Femur (tissue), 1 donor: ENCODE measurements around the gene RNF182.
"Not testable (repeated sequence)": the region's sequence is repeated elsewhere in the genome, so short reads cannot be mapped to it uniquely, and the experiment has no call there.

Source experiments
- DNase-seq: peaks from one replicate; pipeline ENCODE4 v3.0.0-alpha.2; 2017

RNF182 gene

DNA sequence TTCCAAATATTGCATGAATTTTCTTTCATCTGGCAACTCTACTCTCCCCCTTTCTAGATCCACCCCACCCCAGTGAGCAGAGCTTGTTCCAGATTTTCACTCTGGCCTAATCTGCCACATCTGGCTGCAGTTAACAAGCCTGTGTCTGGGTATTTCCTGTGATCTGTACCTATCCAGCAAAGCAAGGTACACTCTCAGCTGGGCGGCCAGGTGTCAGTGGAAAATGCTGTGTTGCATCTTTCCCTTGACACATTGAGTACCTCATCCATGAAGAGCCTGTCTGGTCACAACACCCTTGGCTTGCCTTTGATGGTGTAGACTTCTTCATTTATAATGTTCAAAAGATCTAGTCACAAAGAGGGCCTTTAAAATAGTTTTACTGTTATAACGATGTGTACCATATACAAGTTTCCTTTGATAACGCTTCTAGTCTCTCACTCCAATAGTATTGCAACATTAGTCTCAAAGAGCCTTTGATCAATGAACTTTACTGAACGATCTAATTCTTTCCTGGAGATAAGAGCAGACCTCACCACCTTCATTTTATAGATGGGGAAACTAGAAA is 6.0 kb upstream of the RNF182 start:
- DNase-seq: no peak

DNA sequence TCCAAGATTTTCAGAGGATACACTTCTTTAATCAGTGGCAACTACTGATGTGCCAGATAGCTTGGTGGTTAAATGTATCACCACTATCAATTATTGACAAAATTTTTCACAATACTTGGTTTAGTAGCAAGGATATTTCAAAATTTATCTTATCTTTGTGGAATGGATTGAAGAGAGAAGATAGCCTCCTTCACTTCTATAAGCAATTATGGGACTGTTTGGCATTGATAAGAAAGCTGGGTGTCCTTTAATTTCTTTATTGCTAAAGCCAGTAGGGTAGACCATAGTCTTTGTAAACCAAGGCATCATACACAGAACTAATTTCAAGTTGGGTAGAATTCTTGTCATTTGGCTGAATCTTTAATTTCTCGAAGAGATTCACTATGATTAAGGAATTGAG is 4.9 kb upstream of the RNF182 start:
- DNase-seq: no peak

DNA sequence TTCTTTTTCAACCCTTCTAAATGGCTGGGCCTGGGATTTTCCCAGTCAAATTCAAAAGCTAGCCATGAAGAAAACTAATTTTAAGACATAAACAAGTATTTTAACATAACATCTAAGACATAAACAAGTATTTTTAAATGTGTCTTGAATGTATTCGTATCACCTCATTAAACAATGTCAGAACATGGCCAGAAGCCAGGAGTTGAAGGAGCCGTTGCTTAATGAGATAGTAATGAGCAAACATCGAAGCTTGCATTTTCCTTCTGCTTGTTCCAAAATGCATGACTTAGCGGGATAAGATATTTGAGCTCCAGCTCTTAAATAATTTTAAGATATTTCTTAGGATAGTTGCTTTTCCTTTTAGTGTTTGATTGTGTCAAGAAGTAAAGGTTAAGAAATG is 4.2 kb upstream of the RNF182 start:
- no peak for DNase-seq

- no peak for DNase-seq
Observed at GRCh38 chr6:13922750-13923149, 2.0 kb upstream of the RNF182 start.

GRCh38 chr6:13923527-13924145 is 1.1 kb upstream of the RNF182 start:
- no peak for DNase-seq

GRCh38 chr6:13924146-13924948 is 405 bp upstream of the RNF182 start:
- DNase-seq: peak; percentile 77

DNA sequence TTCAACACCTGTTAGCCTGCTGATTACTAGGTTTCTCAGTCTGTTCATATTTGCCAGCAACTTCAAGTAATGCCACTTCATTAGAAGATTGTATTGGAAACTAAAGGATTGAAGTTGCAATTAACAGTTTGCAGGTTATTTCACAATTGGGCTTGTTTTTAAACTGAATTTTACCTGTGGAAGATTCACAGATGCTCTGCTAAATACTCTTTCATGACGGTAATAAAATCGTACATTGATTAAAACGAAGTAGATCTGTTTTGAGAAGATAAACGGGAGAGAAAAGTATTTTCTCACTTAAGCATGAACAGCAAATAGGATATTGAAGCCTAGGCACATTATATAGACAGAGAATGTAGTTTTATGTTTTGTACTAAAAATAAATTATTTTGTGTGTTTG is 1.6 kb downstream of the RNF182 start:
- DNase-seq: no peak

DNA sequence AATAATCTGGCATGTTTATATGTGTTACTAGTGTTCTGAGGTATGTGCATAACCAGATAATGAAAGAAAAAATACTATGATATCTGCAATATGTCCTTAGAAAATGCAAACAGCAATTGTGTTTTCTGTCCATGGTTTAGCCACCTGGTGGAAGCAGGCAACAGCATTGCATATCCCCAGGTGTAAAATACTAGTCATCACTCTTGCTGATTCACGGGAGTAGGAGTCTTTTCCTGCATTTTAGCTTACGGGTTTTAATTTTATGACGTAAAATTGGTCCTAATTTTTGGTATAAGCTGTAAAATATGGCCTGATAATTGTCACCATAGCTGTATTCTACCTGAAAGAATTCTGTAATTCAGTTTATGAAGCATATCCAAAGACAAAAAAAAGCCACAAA is 2.5 kb downstream of the RNF182 start:
- no peak for DNase-seq

GRCh38 chr6:13929196-13929595 is 4.4 kb downstream of the RNF182 start:
- DNase-seq: no peak

GRCh38 chr6:13931797-13932402 is 7.1 kb downstream of the RNF182 start:
- DNase-seq: no peak

- no peak for DNase-seq
Observed at GRCh38 chr6:13932785-13933184, 8.0 kb downstream of the RNF182 start.

DNA sequence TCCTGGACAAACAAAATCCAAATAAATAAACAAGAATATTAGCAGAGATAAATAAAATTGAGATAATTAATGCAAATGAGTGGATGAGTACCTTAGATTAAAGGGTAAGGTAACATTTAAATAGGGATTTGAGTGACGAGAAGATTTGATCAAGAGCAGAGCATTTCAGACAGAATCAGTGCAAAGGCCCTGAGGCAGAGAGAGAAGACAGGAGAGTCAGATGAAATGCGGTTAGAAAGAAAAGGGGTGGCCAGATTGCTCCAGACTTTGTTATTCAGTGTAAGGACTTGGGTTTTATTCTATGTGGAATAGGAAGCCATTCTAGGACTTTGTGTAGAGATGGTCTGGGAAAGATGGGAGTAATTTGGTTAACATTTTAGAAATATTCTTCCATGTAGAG is 10.0 kb downstream of the RNF182 start:
- DNase-seq: no peak

DNA sequence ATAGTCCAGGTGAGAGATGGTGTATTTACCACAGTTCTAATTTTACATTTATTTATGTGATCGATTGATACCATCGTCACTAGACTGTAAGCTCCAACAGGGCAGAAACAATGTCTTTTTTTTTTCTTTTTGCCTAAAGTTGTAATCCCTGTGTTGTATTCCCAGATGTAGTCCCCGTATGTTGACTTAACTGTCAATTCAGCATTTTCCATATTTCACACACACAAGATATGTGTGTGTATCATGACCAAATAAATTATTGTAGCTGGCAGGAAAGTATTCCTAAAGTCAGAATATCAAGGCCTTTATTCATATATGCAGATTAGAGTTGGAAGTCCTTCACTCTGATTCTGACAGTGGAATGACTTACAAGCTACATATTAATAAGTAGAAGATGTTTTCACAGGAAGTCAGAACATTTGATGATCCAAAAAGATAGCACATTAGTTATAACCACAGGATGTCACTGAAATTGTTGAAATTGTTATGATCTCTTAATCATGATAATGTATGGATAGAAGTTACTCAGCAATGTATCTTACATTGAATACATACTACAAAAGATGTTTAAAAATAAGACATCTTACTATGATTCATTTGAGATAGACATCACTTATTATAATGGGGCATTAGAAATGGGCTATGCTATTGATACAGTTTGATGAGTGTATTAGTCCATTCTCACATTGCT is 10.6 kb downstream of the RNF182 start:
- no peak for DNase-seq

DNA sequence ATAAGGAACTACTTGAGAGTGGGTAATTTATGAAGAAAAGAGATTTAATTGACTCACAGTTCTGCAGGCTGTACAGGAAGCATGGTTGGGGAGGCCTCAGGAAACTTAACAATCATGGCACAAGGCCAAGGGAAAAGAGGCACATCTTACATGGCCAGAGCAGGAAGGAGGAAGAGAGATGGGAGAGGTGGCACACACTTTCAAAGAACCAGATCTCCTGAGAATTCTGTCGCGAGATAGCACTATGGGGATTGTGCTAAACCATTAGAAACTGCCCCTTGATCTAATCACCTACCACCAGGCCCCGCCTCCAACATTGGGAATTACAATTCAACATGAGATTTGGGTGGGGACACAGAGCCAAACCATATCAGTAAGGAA is 11.1 kb downstream of the RNF182 start:
- not testable (repeated sequence) for DNase-seq

- DNase-seq: no peak
Observed at GRCh38 chr6:13941902-13942301, 17.1 kb downstream of the RNF182 start.

- DNase-seq: no peak
Observed at GRCh38 chr6:13943943-13944342, 19.2 kb downstream of the RNF182 start.

- no peak for DNase-seq
Observed at GRCh38 chr6:13946506-13946905, 21.8 kb downstream of the RNF182 start.

DNA sequence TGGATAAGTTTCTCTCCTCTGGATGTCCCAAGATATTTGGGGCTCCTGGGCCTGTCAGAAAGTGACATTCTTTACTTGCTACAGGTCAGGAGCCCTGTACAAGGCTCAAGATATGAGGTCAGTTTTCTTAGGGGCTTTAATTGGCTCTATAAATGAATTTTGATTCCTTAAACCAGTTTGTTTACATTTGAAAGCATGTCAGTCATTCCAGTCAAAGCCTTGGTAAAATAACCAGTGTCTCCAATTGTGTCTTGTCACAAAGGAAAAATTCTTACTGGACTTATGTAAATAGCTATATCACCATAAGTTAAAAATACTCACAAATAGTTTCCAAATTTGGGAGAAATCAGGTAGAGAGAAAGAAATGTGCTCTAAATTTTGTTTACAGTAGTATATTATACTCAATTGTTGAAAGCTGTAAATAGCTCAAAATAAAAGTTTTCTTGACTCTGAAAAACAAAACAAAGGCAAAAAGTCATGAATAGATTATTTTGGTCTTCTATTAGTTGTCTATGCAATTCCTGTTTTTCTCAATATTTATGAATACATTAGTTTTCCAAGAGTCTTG is 22.9 kb downstream of the RNF182 start:
- no peak for DNase-seq

- no peak for DNase-seq
Observed at GRCh38 chr6:13952101-13952500, 27.3 kb downstream of the RNF182 start.

DNA sequence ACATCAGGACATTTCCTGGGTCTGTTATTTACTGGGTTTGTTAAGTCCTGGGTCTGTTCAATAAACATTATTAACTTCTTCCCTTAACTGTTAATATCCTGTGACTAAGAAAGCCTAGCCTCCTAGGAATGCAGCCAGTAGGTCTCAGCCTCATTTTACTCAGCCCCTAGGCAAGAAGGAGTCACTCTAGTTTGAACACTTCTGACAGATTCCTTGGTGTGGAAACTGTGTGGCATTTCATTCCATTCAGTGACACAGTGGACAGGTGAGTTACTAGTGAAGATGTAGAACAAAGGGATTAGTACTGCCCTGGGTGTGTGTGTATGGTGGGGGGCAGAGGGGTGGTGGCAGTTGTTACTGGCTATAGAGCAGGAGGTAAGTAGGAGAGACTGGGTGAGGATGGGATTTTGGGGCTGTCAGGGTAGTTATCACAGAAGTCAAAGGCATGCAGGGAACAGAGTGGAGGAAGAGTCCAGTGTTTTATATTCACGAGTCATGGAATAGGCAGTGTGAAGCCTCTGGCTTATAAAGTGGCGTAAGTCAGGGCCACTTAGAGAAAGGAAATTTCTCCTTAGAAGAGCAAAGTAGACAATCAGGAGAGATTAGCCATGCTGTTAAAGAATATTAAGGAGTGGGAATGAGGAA is 28.4 kb downstream of the RNF182 start:
- no peak for DNase-seq

- no peak for DNase-seq
Observed at GRCh38 chr6:13965582-13966127, 40.9 kb downstream of the RNF182 start.

DNA sequence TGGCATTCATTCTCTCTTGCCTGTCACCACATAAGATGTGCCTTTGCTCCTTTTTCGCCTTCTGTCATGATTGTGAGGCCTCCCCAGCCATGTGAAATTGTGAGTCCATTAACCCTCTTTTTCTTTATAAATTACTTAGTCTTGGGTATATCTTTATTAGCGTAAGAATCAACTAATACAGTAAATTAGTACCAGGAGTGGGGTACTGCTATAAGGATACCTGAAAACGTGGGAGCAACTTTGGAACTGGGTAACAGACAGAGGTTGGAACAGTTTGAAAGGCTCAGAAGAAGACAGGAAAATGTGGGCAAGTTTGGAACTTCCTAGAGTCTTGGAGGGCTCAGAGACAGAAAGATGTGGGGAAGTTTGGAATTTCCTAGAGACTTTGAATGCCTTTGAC is 46.6 kb downstream of the RNF182 start:
- DNase-seq: no peak
